A549 (cell line): Measurements from ENCODE around the gene PNPLA3. TPM values are rescaled to one million over a fixed set of nuclear protein-coding genes. Genes with fewer than 3 reads are reported as not detected.

ENCODE experiments used
- ATAC-seq, 2 experiments: fragments of 200-7000 bp in 1 of 2; fragments of >200 bp in 1 of 2; cut with Nextera tagmentation in 1 of 2; cut with Tn5 transposase in 1 of 2; 3 replicates each; pipeline versions ENCODE4 v1.8.0 to v1.9.1; 2018 to 2020; ENCODE audit warnings: mild to moderate bottlenecking in 1 of 2, moderate library complexity in 1 of 2
- CTCF ChIA-PET: fragments of 300-600 bp; sonication (Branson Sonifier 250); formaldehyde crosslinking; extraction: SDS; loops from one replicate; lab custom pipeline; 2021; ENCODE audit warnings: antibody characterized with exemption, inconsistent platforms; lab: Yijun Ruan, JAX
- POLR2A ChIA-PET: fragments of 350-600 bp; formaldehyde crosslinking; extraction: SDS; loops from one replicate; lab custom pipeline; 2021; ENCODE audit warnings: antibody characterized with exemption, inconsistent platforms; lab: Yijun Ruan, JAX
- DNase-seq, 2 experiments: peaks; one replicate each; pipeline versions ENCODE4 v3.0.0 to v3.0.0-alpha.2; 2011 to 2016; ENCODE audit warnings: low read depth in 1 of 2, low spot score in 1 of 2
- FAIRE-seq: peaks from 2 replicates; lab custom pipeline; 2011; peaks lifted over from hg19 to GRCh38; lab: Jason Lieb, UNC
- H3K27ac ChIP-seq, 2 experiments: fragments of >200 bp; sonication (Bioruptor Twin); formaldehyde crosslinking; 3 replicates each; pipeline ENCODE4 v1.5.1; 2016 to 2017
- H3K4me1 ChIP-seq: fragments of >200 bp; sonication (Bioruptor Twin); formaldehyde crosslinking; 3 replicates; pipeline ENCODE4 v1.6.1; 2016
- H3K4me2 ChIP-seq: fragments of >200 bp; sonication (Bioruptor Twin); formaldehyde crosslinking; 3 replicates; pipeline ENCODE4 v1.6.1; 2016
- H3K4me3 ChIP-seq: fragments of >200 bp; sonication (Bioruptor Twin); formaldehyde crosslinking; 3 replicates; pipeline ENCODE4 v1.5.1; 2016
- H3K9me3 ChIP-seq: fragments of >200 bp; sonication (Bioruptor Twin); formaldehyde crosslinking; 3 replicates; pipeline ENCODE4 v1.6.1; 2016
- CEBPB ChIP-seq, 2 experiments: fragments of >200 bp in 1 of 2; sonication (Bioruptor Twin) in 1 of 2; formaldehyde crosslinking in 1 of 2; IDR thresholded peaks; 2 replicates each; pipeline ENCODE4 v1.6.1; 2012 to 2016
- EHF ChIP-seq: fragments of 250-450 bp; sonication (Bioruptor Pico); IDR thresholded peaks from 2 replicates; pipeline ENCODE4 v1.5.0; 2020; ENCODE audit warnings: mild to moderate bottlenecking
- EHMT2 ChIP-seq: fragments of 200-600 bp; sonication (generic); IDR thresholded peaks from 2 replicates; pipeline ENCODE4 v1.6.1; 2016; ENCODE audit warnings: antibody characterized with exemption, low read depth, mild to moderate bottlenecking, moderate library complexity
- EP300 ChIP-seq, 2 experiments: fragments of >200 bp; sonication (Bioruptor Twin); formaldehyde crosslinking; IDR thresholded peaks; 2 replicates in 1 of 2; 3 replicates in 1 of 2; pipeline ENCODE4 v1.6.1; 2016 to 2017
- ESRRA ChIP-seq: fragments of 150-350 bp; IDR thresholded peaks from 2 replicates; pipeline ENCODE4 v1.6.1; 2014; ENCODE audit warnings: mild to moderate bottlenecking, low read length, borderline replicate concordance
- FOSB ChIP-seq: fragments of 250-450 bp; sonication (Bioruptor Pico); IDR thresholded peaks from 2 replicates; pipeline ENCODE4 v1.5.0; 2020; ENCODE audit warnings: mild to moderate bottlenecking, moderate library complexity
- FOSL2 ChIP-seq, 2 experiments: fragments of 450-650 bp in 1 of 2; fragments of >200 bp in 1 of 2; sonication (Bioruptor Twin) in 1 of 2; formaldehyde crosslinking; IDR thresholded peaks; 2 replicates each; pipeline versions ENCODE4 v1.5.0 to v1.6.1; 2016 to 2020; ENCODE audit warnings: mild to moderate bottlenecking in 1 of 2, moderate library complexity in 1 of 2
- FOXS1 ChIP-seq: fragments of 250-450 bp; sonication (Bioruptor Pico); IDR thresholded peaks from 2 replicates; pipeline ENCODE4 v1.5.0; 2020; ENCODE audit warnings: mild to moderate bottlenecking, moderate library complexity
- HDAC2 ChIP-seq: fragments of 200-600 bp; sonication (generic); IDR thresholded peaks from 2 replicates; pipeline ENCODE4 v1.6.1; 2016
- HES2 ChIP-seq: fragments of >200 bp; sonication (Bioruptor Twin); formaldehyde crosslinking; IDR thresholded peaks from 2 replicates; pipeline ENCODE4 v1.6.1; 2016
- HOXB13 ChIP-seq: fragments of 250-450 bp; sonication (Bioruptor Pico); IDR thresholded peaks from 2 replicates; pipeline ENCODE4 v1.5.0; 2020; ENCODE audit warnings: low read depth, mild to moderate bottlenecking, moderate library complexity
- HOXB5 ChIP-seq: fragments of 250-450 bp; sonication (Bioruptor Pico); IDR thresholded peaks from 2 replicates; pipeline ENCODE4 v1.5.0; 2020; ENCODE audit warnings: mild to moderate bottlenecking, moderate library complexity
- JUN ChIP-seq, 2 experiments: fragments of >200 bp; sonication (Bioruptor Twin); formaldehyde crosslinking; IDR thresholded peaks; 2 replicates in 1 of 2; 3 replicates in 1 of 2; pipeline ENCODE4 v1.6.1; 2016 to 2017
- KDM5A ChIP-seq: fragments of 200-600 bp; sonication (generic); IDR thresholded peaks from 2 replicates; pipeline ENCODE4 v1.6.1; 2016; ENCODE audit warnings: antibody characterized with exemption, mild to moderate bottlenecking
- MAFK ChIP-seq: fragments of 450-650 bp; IDR thresholded peaks from 2 replicates; pipeline ENCODE4 v1.6.1; 2014; ENCODE audit not compliant: partially characterized antibody
- MAZ ChIP-seq: fragments of 150-350 bp; IDR thresholded peaks from 2 replicates; pipeline ENCODE4 v1.6.1; 2014; ENCODE audit warnings: antibody characterized with exemption, low read depth, low read length, borderline replicate concordance
- NPAS2 ChIP-seq: fragments of 250-450 bp; sonication (Bioruptor Pico); IDR thresholded peaks from 2 replicates; pipeline ENCODE4 v1.8.0; 2022; ENCODE audit warnings: mild to moderate bottlenecking, moderate library complexity, borderline replicate concordance
- POLR2AphosphoS2 ChIP-seq: conservative IDR thresholded peaks from 2 replicates; pipeline ENCODE4 v1.6.1; 2012; ENCODE audit warnings: low read length, improper control_type of control experiment, inconsistent platforms
- RAD21 ChIP-seq, 2 experiments: fragments of >200 bp in 1 of 2; sonication (Bioruptor Twin) in 1 of 2; formaldehyde crosslinking in 1 of 2; IDR thresholded peaks in 1 of 2; conservative IDR thresholded peaks in 1 of 2; 2 replicates in 1 of 2; 3 replicates in 1 of 2; pipeline ENCODE4 v1.6.1; 2012 to 2018; ENCODE audit warnings: inconsistent platforms in 1 of 2
- RARB ChIP-seq: fragments of 250-450 bp; sonication (Bioruptor Pico); IDR thresholded peaks from 2 replicates; pipeline ENCODE4 v1.8.0; 2021; ENCODE audit warnings: mild to moderate bottlenecking, moderate library complexity
- RNF2 ChIP-seq: fragments of 200-600 bp; sonication (generic); IDR thresholded peaks from 2 replicates; pipeline ENCODE4 v1.6.1; 2016; ENCODE audit warnings: low read depth, mild to moderate bottlenecking, antibody characterized with exemption, moderate library complexity, borderline replicate concordance
- SREBF2 ChIP-seq: fragments of 450-650 bp; IDR thresholded peaks from 2 replicates; pipeline ENCODE4 v1.6.1; 2014; ENCODE audit warnings: mild to moderate bottlenecking, moderate library complexity
- USF2 ChIP-seq: fragments of 450-650 bp; IDR thresholded peaks from 2 replicates; pipeline ENCODE4 v1.6.1; 2014; ENCODE audit warnings: antibody characterized with exemption
- ZFP36 ChIP-seq: fragments of 450-650 bp; IDR thresholded peaks from 2 replicates; pipeline ENCODE4 v1.6.1; 2014; ENCODE audit warnings: borderline replicate concordance; ENCODE audit not compliant: partially characterized antibody
- ZSCAN20 ChIP-seq: fragments of 250-450 bp; sonication (Bioruptor Pico); IDR thresholded peaks from 2 replicates; pipeline ENCODE4 v1.8.0; 2022; ENCODE audit warnings: mild to moderate bottlenecking, moderate library complexity
- WGBS: methylation state at CpG from one replicate; pipeline ENCODE4 v1.1.6; 2017; ENCODE audit errors: missing lambda C conversion rate; 5-methylcytosine and 5-hydroxymethylcytosine counted together
- polyA plus RNA-seq, 4 experiments: library from polyadenylated mRNA; depleted of rRNA in 3 of 4; stranded (reverse); fragments of >200 nt; fragmentation: RNase III in 1 of 4; extraction: RNeasy Plus Mini Kit Qiagen cat#74134 plus additional on column Dnase treatment in 1 of 4; gene quantifications; 2 replicates in 3 of 4; 3 replicates in 1 of 4; pipeline ENCODE4 v1.2.3, GENCODE V29; 2011 to 2017

PNPLA3 gene
- polyA plus RNA-seq, 2 of the 4 experiments (the other 2 are of a cell fraction), result 1.3 to 1.8 TPM

GRCh38 chr22:43971112-43971511 is 47.5 kb downstream of the PNPLA3 start:
- Histone ChIP-seq H3K4me2 (no peak overlapping the region), H3K4me3 (no peak overlapping the region), H3K9me3 (no peaks in the 10 kb centered on the region), H3K27ac (no peak overlapping the region), H3K4me1 (no peaks in the 10 kb centered on the region)
- ATAC-seq (no peak), FAIRE-seq (no peak), DNase-seq (no peak)
- WGBS, result 88% methylated on average over 8 of the region's 8 CpGs
- POLR2A ChIA-PET, result no interaction called here
- no peak for TF ChIP-seq USF2
- TF ChIP-seq HOXB13 (CRISPR knock-in tag), result no peak
- no peak for TF ChIP-seq RNF2
- no peak for TF ChIP-seq POLR2AphosphoS2
- TF ChIP-seq FOXS1 (CRISPR knock-in tag), result no peak
- CTCF ChIA-PET, result interaction anchor here (2.2 kb wide), 1 partner anchor 22 kb away, joined by 12 read pairs; no protein-coding TSS in a partner anchor

GRCh38 chr22:43972931-43973462 is 49.4 kb downstream of the PNPLA3 start:
- Histone ChIP-seq H3K4me3 (no peak overlapping the region), H3K4me1 (no peaks in the 10 kb centered on the region), H3K27ac (no peak overlapping the region), H3K9me3 (no peaks in the 10 kb centered on the region), H3K4me2 (no peak overlapping the region)
- WGBS, result 96% methylated on average over 10 of the region's 10 CpGs
- FAIRE-seq (no peak), ATAC-seq (no peak), DNase-seq (no peak)
- TF ChIP-seq EP300 (IDR thresholded peaks at IDR 0.05), result no peak
- no peak for TF ChIP-seq EHMT2
- TF ChIP-seq HOXB5 (CRISPR knock-in tag), result no peak
- no peak for TF ChIP-seq RARB (CRISPR knock-in tag)
- TF ChIP-seq FOSB (CRISPR knock-in tag), result no peak
- TF ChIP-seq CEBPB (IDR thresholded peaks at IDR 0.05), result no peak
- TF ChIP-seq JUN (IDR thresholded peaks at IDR 0.05), result no peak
- TF ChIP-seq NPAS2 (CRISPR knock-in tag), result no peak
- no peak for TF ChIP-seq ESRRA
- TF ChIP-seq USF2, result no peak
- TF ChIP-seq KDM5A, result no peak
- no peak for TF ChIP-seq HDAC2
- no peak for TF ChIP-seq RNF2
- no peak for TF ChIP-seq MAZ
- no peak for TF ChIP-seq SREBF2
- ChIA-PET POLR2A (no interaction called here), CTCF (interaction anchor here (0.9 to 2.2 kb wide), 5 partner anchors 12 to 654 kb away, joined by 3 to 12 read pairs (median 4); no protein-coding TSS in a partner anchor)

GRCh38 chr22:43974028-43974545 is 50.5 kb downstream of the PNPLA3 start:
- no peaks in the 10 kb centered on the region for H3K4me1 ChIP-seq
- DNase-seq, result no peak
- H3K27ac ChIP-seq, result no peak overlapping the region
- H3K4me2 ChIP-seq, result no peak overlapping the region
- no peak overlapping the region for H3K4me3 ChIP-seq
- ChIA-PET CTCF (interaction anchor here (0.9 to 1.7 kb wide), 3 partner anchors 11 to 107 kb away, joined by 3 to 6 read pairs (median 3); no protein-coding TSS in a partner anchor), POLR2A (no interaction called here)
- H3K9me3 ChIP-seq, result no peaks in the 10 kb centered on the region
- FAIRE-seq, result no peak
- WGBS, result 93% methylated on average over 14 of the region's 19 CpGs
- TF ChIP-seq ZSCAN20 (CRISPR knock-in tag) (no peak), EHF (CRISPR knock-in tag) (no peak), FOSL2 (IDR thresholded peaks at IDR 0.05) (no peak), FOSL2 (CRISPR knock-in tag; IDR thresholded peaks at IDR 0.05) (no peak), HES2 (no peak), RAD21 (conservative IDR thresholded peaks at IDR 0.05 in 1 of 2, IDR thresholded peaks at IDR 0.05 in 1 of 2) (no peak), HDAC2 (no peak), JUN (IDR thresholded peaks at IDR 0.05) (no peak), ZFP36 (no peak), CEBPB (IDR thresholded peaks at IDR 0.05) (no peak), MAFK (no peak), RNF2 (no peak)
- no peak for ATAC-seq
